Mesothelial cell of epicardium (in vitro differentiated cells): ENCODE data around the gene CDKAL1. TPM values are rescaled to one million over a fixed set of nuclear protein-coding genes. Genes with fewer than 3 reads are reported as not detected.
A peak's percentile ranks its signal among the peaks of the same experiment; 100 is the strongest.

ENCODE experiments used
- DNase-seq, 2 experiments: peaks; one replicate each; pipeline ENCODE4 v3.0.0; 2021; ENCODE audit warnings: low spot score in 2 of 2; ENCODE audit not compliant: unreplicated experiment in 2 of 2
- H3K27ac Mint-ChIP-seq: 2 replicates; pipeline ENCODE4 v1.8.0; 2021; ENCODE audit warnings: mixed read lengths
- H3K27me3 Mint-ChIP-seq: 2 replicates; pipeline ENCODE4 v1.8.0; 2021; ENCODE audit warnings: low read depth, mixed read lengths
- H3K36me3 Mint-ChIP-seq: 2 replicates; pipeline ENCODE4 v1.8.0; 2021; ENCODE audit warnings: mixed read lengths
- H3K4me1 Mint-ChIP-seq: 2 replicates; pipeline ENCODE4 v1.8.0; 2021; ENCODE audit warnings: mixed read lengths
- H3K4me3 Mint-ChIP-seq: 2 replicates; pipeline ENCODE4 v1.8.0; 2021; ENCODE audit warnings: mild to moderate bottlenecking, moderate library complexity, mixed read lengths
- H3K9me3 Mint-ChIP-seq: 2 replicates; pipeline ENCODE4 v1.8.0; 2021; ENCODE audit warnings: mixed read lengths
- CTCF ChIP-seq: fragments of 200-600 bp; sonication (generic); IDR thresholded peaks from one replicate; pipeline ENCODE4 v1.5.0; 2021; ENCODE audit warnings: antibody characterized with exemption; ENCODE audit not compliant: unreplicated experiment
- total RNA-seq: library from RNA; stranded (reverse); gene quantifications from 3 replicates; pipeline ENCODE4 v1.2.1, GENCODE V29; 2021

CDKAL1 gene
- total RNA-seq, 1 donor from 2014 or later = 22.6 TPM

GRCh38 chr6:21061892-21062291 is 527.6 kb downstream of the CDKAL1 start:
- Mint-ChIP-seq H3K4me3 (no peak overlapping the region), H3K27ac (no peak overlapping the region), H3K9me3 (peaks cover 35% of the 10 kb centered on the region), H3K4me1 (peaks cover 10% of the 10 kb centered on the region), H3K27me3 (no peaks in the 10 kb centered on the region), H3K36me3 (peaks cover 34% of the 10 kb centered on the region)
- DNase-seq = no peak
- TF ChIP-seq CTCF = no peak

- H3K4me3 Mint-ChIP-seq = no peak overlapping the region
- H3K9me3 Mint-ChIP-seq = peaks cover 16% of the 10 kb centered on the region
- no peak for TF ChIP-seq CTCF
- H3K27me3 Mint-ChIP-seq = no peaks in the 10 kb centered on the region
- H3K4me1 Mint-ChIP-seq = peaks cover 10% of the 10 kb centered on the region
- H3K36me3 Mint-ChIP-seq = peaks cover 16% of the 10 kb centered on the region
- H3K27ac Mint-ChIP-seq = peak overlapping the region; percentile 90
- no peak for DNase-seq
Observed at GRCh38 chr6:21064756-21065340, 530.6 kb downstream of the CDKAL1 start.

DNA sequence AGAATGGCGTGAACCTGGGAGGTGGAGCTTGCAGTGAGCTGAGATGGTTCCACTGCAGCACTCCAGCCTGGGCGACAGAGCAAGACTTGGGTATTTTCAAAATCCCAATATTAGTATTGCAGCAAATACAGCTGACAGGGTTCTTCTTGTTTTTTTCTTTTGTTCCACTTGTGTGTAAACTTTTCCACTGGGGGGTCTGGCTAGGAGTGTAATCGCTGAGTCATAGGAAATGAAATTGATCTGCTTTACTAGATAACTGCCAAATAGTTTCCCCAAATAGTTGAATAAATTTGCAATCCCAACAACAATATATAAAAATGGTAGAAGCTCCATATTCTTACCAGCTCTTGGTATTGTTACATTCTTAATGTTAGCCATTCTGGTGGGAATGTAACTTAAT is 533.3 kb downstream of the CDKAL1 start:
- DNase-seq = no peak
- TF ChIP-seq CTCF = no peak
- peaks cover 28% of the 10 kb centered on the region for H3K36me3 Mint-ChIP-seq
- H3K9me3 Mint-ChIP-seq = peaks cover 10% of the 10 kb centered on the region
- H3K4me1 Mint-ChIP-seq = peaks cover 21% of the 10 kb centered on the region
- H3K27me3 Mint-ChIP-seq = no peaks in the 10 kb centered on the region
- H3K27ac Mint-ChIP-seq = no peak overlapping the region
- no peak overlapping the region for H3K4me3 Mint-ChIP-seq

DNA sequence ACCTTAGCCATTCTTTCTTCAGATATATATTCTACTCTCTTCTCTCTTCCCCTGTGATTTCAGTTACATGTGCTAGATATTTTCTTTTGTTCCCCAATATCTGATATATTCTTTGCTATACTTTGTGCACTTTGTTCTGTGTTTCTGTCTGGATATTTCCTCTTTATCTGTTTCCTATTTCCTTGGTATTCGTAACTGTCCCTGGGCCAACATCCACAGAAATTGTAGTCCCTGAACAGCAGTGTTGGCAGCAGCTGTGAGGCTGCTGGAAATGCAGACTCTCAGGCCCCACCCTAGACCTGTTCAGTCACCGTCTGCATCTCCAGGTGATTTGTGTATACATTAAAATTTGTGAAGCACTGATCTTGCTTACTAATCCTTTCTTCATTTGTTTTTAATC is 536.4 kb downstream of the CDKAL1 start:
- H3K36me3 Mint-ChIP-seq = peaks cover 43% of the 10 kb centered on the region
- H3K4me1 Mint-ChIP-seq = peaks cover 13% of the 10 kb centered on the region

DNA sequence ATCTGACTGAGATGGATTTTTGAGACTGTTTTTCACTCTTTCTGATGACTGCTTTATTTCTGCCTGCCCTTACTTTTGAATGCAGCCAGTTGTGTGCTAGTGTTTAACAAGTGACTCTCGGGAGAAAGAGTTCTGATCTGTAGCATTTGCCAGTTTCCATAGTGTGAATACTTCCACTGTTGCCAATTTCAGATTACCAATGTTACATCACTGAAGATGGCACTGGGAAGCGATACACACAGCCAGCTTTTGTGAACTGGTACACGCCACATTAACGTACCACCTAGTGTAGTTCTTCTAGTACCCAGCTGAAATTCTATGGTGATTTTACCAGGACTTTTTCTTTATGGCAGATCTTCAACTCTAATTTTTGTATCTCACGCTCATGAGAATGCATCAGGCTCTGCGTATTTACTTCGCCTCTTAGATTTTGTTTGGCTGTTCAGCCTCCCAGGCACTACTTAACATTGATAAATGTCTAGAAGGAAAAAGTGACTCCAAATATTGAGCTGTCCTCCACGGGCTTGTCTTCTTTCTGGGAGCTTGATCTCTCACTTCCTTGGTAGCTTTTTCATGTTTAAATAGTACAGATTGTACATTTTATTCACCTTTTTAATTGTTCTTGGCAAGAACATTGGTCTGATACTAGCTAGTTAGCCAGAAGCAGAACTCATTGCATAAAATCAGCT is 537.7 kb downstream of the CDKAL1 start:
- Mint-ChIP-seq H3K9me3 (peaks cover 31% of the 10 kb centered on the region), H3K27me3 (no peaks in the 10 kb centered on the region), H3K36me3 (peaks cover 39% of the 10 kb centered on the region), H3K27ac (peak overlapping the region; percentile 55), H3K4me3 (no peak overlapping the region), H3K4me1 (peaks cover 23% of the 10 kb centered on the region)
- TF ChIP-seq CTCF = no peak
- DNase-seq = no peak

More for the DNA sequence above, 536.4 kb downstream of the CDKAL1 start:
- no peak for TF ChIP-seq CTCF
- Mint-ChIP-seq H3K27ac (no peak overlapping the region), H3K4me3 (no peak overlapping the region), H3K9me3 (peaks cover 28% of the 10 kb centered on the region), H3K27me3 (no peaks in the 10 kb centered on the region)
- DNase-seq = no peak
